Cardiac fibroblast (primary cell): Measurements from ENCODE around the gene LOXHD1.
A peak's percentile ranks its signal among the peaks of the same experiment; 100 is the strongest.

Experiments used
- DNase-seq, 2 donors: peaks; one replicate each; pipeline versions ENCODE4 v3.0.0 to v3.0.0-alpha.2; 2010; ENCODE audit warnings: low read depth in 2 of 2
- H3K4me3 ChIP-seq, 2 donors: replicated peaks in 1 of 2; 1 replicate in 1 of 2; 2 replicates in 1 of 2; pipeline ENCODE4 v1.5.1; 2011; ENCODE audit warnings: low read depth in 2 of 2, low read length in 2 of 2, mild to moderate bottlenecking in 2 of 2, moderate library complexity in 1 of 2
- TF ChIP-seq, protein P1 (sequence below): IDR thresholded peaks from one replicate; pipeline ENCODE4 v1.5.1; 2011; ENCODE audit warnings: low read depth, mild to moderate bottlenecking, low read length, inconsistent platforms

The LOXHD1 gene

DNA sequence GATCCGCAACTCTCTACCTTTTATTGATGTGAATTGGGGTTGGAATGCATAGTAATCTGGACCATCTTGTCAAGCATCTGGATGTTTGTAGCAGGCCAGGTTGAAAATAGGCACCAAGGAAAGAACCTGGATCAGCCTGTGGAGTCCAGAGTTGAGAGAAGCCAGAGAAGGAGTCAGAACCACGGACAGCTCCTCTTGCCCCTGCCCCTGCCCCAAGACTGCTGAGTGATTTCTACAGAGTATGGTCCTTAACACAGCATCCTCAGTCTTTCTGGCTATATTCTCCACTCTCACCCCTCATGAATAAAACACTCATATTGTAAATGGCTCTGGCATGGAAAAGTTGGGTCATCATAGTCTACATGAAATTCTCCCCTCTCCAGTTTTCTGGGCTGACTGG is 154.6 kb downstream of the LOXHD1 start:
- H3K4me3 ChIP-seq = no peak overlapping the region
- TF ChIP-seq, protein P1, sequence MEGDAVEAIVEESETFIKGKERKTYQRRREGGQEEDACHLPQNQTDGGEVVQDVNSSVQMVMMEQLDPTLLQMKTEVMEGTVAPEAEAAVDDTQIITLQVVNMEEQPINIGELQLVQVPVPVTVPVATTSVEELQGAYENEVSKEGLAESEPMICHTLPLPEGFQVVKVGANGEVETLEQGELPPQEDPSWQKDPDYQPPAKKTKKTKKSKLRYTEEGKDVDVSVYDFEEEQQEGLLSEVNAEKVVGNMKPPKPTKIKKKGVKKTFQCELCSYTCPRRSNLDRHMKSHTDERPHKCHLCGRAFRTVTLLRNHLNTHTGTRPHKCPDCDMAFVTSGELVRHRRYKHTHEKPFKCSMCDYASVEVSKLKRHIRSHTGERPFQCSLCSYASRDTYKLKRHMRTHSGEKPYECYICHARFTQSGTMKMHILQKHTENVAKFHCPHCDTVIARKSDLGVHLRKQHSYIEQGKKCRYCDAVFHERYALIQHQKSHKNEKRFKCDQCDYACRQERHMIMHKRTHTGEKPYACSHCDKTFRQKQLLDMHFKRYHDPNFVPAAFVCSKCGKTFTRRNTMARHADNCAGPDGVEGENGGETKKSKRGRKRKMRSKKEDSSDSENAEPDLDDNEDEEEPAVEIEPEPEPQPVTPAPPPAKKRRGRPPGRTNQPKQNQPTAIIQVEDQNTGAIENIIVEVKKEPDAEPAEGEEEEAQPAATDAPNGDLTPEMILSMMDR = no peak
- peak in 1 of 2 donors; percentile 5 for DNase-seq

DNA sequence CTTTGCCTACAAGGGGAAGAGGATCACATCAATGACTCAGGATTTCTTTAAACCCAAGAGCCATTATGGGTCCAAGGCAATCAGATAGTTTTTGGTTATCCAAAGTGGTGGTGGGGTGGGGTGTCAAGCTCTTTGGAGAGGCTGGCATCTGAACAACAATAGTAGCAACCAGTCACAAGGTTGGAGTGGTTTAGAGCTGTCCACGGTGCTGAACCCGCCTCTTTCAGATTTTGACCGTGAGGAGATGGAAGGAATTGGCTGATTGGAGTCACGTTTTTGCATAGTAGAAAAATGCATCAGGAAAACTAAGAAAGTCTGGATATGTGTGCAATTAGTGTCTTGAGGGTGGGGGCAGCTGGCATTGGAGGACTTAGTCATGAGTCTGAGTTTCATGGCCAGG is 159.9 kb downstream of the LOXHD1 start:
- DNase-seq = peak; percentile 13 to 14
- TF ChIP-seq, protein P1 = no peak
- H3K4me3 ChIP-seq = no peak overlapping the region

DNA sequence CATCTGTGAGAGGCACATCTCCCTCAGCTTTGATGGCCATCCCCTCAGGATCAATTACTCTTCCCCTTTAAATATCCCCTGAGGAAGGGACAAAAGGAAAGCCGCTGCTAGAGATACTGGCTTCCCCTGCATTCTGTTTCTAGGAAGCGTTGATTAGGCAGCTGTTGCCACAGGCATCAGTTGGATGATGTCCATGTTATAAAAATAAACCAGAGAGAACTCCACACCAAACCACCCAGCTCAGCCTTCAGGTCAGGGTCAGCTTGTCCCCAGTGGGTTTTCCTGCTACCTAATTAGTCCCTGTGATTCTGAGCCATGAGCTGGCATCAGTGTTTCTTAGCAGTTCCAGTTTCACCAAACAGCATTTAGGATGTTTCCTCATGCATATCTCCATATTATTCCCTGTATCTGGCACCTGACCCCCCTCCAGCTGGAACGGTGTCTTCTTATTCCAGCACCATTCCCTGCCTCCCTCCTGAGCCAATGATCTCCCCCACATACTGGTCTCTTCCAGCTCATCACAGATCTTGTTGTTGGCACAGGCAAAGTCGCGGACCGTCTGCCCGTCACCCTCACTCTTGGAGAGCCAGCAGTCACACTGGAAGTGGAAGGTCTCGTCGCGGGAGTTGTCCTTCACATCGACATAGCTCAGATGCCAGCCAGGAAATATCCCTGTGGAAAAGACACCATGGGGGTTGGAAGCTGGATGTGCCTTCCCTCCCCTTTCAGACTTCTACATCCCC is 168.4 kb downstream of the LOXHD1 start:
- no peak overlapping the region for H3K4me3 ChIP-seq
- DNase-seq = no peak
- TF ChIP-seq, protein P1 = no peak

DNA sequence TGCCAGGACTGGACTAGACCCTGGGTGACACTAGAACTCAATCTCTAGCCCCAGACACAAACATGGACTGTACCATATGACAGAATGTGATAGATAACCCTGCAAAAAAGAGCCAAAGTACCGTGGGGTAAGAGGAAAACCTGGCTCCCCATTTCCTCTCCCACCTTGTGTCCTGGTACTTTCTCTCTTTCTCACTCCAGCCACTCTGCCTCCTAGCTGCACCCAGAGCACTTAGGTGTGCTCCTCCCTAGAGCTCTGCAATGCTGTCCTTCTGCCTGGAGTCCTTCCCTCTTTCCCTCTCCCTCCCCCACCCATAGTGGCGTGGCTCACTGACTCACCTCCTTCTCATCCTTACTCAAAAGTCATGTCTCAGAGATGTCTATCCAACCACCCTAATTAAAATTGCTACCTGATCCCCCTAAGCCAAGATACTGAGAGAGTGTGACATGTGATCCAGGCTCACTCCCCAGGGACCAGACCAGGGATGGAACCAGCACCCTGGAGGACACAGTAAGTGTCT is 171.3 kb downstream of the LOXHD1 start:
- no peak for DNase-seq
- TF ChIP-seq, protein P1 = no peak
- no peak overlapping the region for H3K4me3 ChIP-seq

DNA sequence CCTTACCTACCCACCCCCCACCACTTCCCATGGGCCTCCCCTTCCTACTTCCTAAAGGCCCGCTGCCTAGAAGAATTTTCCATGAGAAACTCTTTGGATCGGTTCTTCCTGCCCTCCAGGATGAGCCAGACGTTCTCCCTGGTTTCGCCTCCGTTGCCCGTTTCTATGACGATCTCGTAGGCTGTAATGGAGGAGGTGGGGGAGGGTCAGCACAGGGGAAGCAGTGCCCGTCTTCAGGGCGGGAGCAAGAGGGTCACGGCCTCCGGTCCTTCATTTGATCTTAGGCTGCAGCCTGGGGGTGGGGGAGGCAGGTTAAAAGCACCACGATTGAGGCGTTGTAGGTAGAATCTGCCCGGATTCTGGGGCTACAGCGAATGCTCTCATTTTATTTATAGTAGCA is 172.0 kb downstream of the LOXHD1 start:
- no peak overlapping the region for H3K4me3 ChIP-seq
- TF ChIP-seq, protein P1 = no peak
- DNase-seq = no peak

DNA sequence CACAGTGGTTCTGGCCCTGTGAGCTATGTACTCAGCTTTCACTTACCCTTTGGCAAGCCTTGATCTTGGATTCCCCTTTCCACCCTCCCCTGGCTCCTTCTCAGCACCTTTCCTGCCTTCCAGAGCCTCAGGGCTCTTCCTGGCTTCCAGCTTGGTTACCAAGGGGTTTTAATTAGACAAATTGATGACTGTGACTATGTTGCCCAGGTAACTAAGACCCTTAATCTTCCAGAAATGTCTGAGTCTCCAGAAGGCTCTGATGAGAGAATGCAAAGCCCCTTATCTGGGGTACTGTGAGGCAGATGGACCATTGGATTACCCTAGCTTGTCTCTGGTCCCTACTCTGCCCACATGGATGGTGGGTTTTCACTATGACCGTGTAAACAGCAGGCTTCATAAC is 174.2 kb downstream of the LOXHD1 start:
- DNase-seq = no peak
- H3K4me3 ChIP-seq = no peak overlapping the region
- TF ChIP-seq, protein P1 = no peak
